PFSK-1 (cell line): ENCODE measurements around the gene TRDN.

ENCODE experiments used
- FOXP2 ChIP-seq: optimal IDR thresholded peaks from 2 replicates; pipeline ENCODE3; 2011; ENCODE audit warnings: borderline replicate concordance, control low read depth, inconsistent platforms; ENCODE audit not compliant: insufficient read depth; ENCODE audit errors: extremely low read length, extremely low read depth
- POLR2AphosphoS5 ChIP-seq: IDR thresholded peaks from 2 replicates; pipeline ENCODE4 v1.6.1; 2012; ENCODE audit warnings: low read depth, mild to moderate bottlenecking, control low read depth, low read length, moderate library complexity
- REST ChIP-seq, 2 experiments: IDR thresholded peaks; 2 replicates each; pipeline versions ENCODE4 v1.6.1 to v1.8.0; 2011 to 2012; ENCODE audit warnings: low read depth in 2 of 2, low read length in 2 of 2, control low read depth in 1 of 2, inconsistent platforms in 1 of 2, mild to moderate bottlenecking in 1 of 2, moderate library complexity in 1 of 2; ENCODE audit not compliant: insufficient read depth in 1 of 2
- SIN3A ChIP-seq: IDR thresholded peaks from 2 replicates; pipeline ENCODE4 v1.6.1; 2012; ENCODE audit warnings: mild to moderate bottlenecking, low read length, moderate library complexity, borderline replicate concordance; ENCODE audit not compliant: insufficient read depth
- TAF1 ChIP-seq: IDR thresholded peaks from 2 replicates; pipeline ENCODE4 v1.6.1; 2012; ENCODE audit warnings: low read length, control low read depth, borderline replicate concordance; ENCODE audit not compliant: insufficient read depth

The TRDN gene

GRCh38 chr6:123503619-123504018 is 133.1 kb downstream of the TRDN start:
- TF ChIP-seq FOXP2 (no peak), REST (IDR thresholded peaks at IDR 0.05; ENCODE audit: insufficient read depth in 1 of 2, low read depth in 2 of 2, low read length in 2 of 2) (no peak), POLR2AphosphoS5 (no peak), TAF1 (no peak), SIN3A (no peak)

GRCh38 chr6:123497025-123497424 is 139.7 kb downstream of the TRDN start:
- TF ChIP-seq POLR2AphosphoS5 (no peak), TAF1 (no peak), REST (IDR thresholded peaks at IDR 0.05; ENCODE audit: insufficient read depth in 1 of 2, low read depth in 2 of 2, low read length in 2 of 2) (no peak), FOXP2 (no peak), SIN3A (no peak)

- no peak for TF ChIP-seq REST (IDR thresholded peaks at IDR 0.05; ENCODE audit: insufficient read depth in 1 of 2, low read depth in 2 of 2, low read length in 2 of 2)
- TF ChIP-seq FOXP2, result no peak
- TF ChIP-seq POLR2AphosphoS5, result no peak
- no peak for TF ChIP-seq TAF1
- TF ChIP-seq SIN3A, result no peak
Observed at GRCh38 chr6:123489589-123489988, 147.2 kb downstream of the TRDN start.

- TF ChIP-seq TAF1 (no peak), FOXP2 (no peak), SIN3A (no peak), POLR2AphosphoS5 (no peak), REST (IDR thresholded peaks at IDR 0.05; ENCODE audit: insufficient read depth in 1 of 2, low read depth in 2 of 2, low read length in 2 of 2) (no peak)
Observed at GRCh38 chr6:123480986-123481385, 155.8 kb downstream of the TRDN start.

GRCh38 chr6:123467392-123467791 is 169.4 kb downstream of the TRDN start:
- no peak for TF ChIP-seq POLR2AphosphoS5
- no peak for TF ChIP-seq TAF1
- TF ChIP-seq REST (IDR thresholded peaks at IDR 0.05; ENCODE audit: insufficient read depth in 1 of 2, low read depth in 2 of 2, low read length in 2 of 2), result no peak
- no peak for TF ChIP-seq FOXP2
- TF ChIP-seq SIN3A, result no peak
